Karpas-422 (cell line): ENCODE data around the gene CERS1. TPM values are rescaled to one million over a fixed set of nuclear protein-coding genes. Genes with fewer than 3 reads are reported as not detected.
"Not testable (repeated sequence)": the region's sequence is repeated elsewhere in the genome, so short reads cannot be mapped to it uniquely, and the experiment has no call there.

Source experiments
- DNase-seq: peaks from one replicate; pipeline ENCODE4 v3.0.0-alpha.2; 2015
- H2AFZ ChIP-seq: fragments of 200-600 bp; sonication (generic); 2 replicates; pipeline ENCODE4 v1.6.1; 2014; ENCODE audit warnings: antibody characterized with exemption, low read length, mixed read lengths
- H3K27ac ChIP-seq: fragments of 200-600 bp; sonication (generic); 2 replicates; pipeline ENCODE4 v1.5.1; 2014; ENCODE audit warnings: mild to moderate bottlenecking, low read length, moderate library complexity
- H3K27me3 ChIP-seq: fragments of 200-600 bp; sonication (generic); 2 replicates; pipeline ENCODE4 v1.6.1; 2014; ENCODE audit warnings: low read length, mixed read lengths
- H3K36me3 ChIP-seq: fragments of 200-600 bp; sonication (generic); 2 replicates; pipeline ENCODE4 v1.6.1; 2014; ENCODE audit warnings: low read length, mixed read lengths; ENCODE audit not compliant: insufficient read depth
- H3K4me1 ChIP-seq: fragments of 200-600 bp; sonication (generic); 2 replicates; pipeline ENCODE4 v1.6.1; 2014; ENCODE audit warnings: mild to moderate bottlenecking, low read length, mixed read lengths
- H3K4me2 ChIP-seq: fragments of 200-600 bp; sonication (generic); 2 replicates; pipeline ENCODE4 v1.6.1; 2014; ENCODE audit warnings: low read length, low read depth, mild to moderate bottlenecking; ENCODE audit not compliant: poor library complexity, severe bottlenecking
- H3K4me3 ChIP-seq: fragments of 200-600 bp; sonication (generic); 2 replicates; pipeline ENCODE4 v1.5.1; 2014; ENCODE audit warnings: mild to moderate bottlenecking, antibody characterized with exemption, low read length, mixed read lengths
- H3K79me2 ChIP-seq: fragments of 200-600 bp; sonication (generic); 2 replicates; pipeline ENCODE4 v1.6.1; 2014; ENCODE audit warnings: mild to moderate bottlenecking, low read length, mixed read lengths
- H3K9ac ChIP-seq: fragments of 200-600 bp; sonication (generic); 2 replicates; pipeline ENCODE4 v1.6.0; 2014; ENCODE audit warnings: low read length
- H3K9me2 ChIP-seq: fragments of 200-600 bp; sonication (generic), shearing (Covaris generic); replicated peaks from 2 replicates; pipeline ENCODE4 v1.6.0; 2014; ENCODE audit warnings: mild to moderate bottlenecking, low read length, moderate library complexity; ENCODE audit not compliant: insufficient read depth
- H3K9me3 ChIP-seq: fragments of 300-700, 200-600 bp; sonication (generic); 2 replicates; pipeline ENCODE4 v1.6.1; 2014; ENCODE audit warnings: low read length, mixed read lengths
- H4K20me1 ChIP-seq: fragments of 200-600 bp; sonication (generic); 2 replicates; pipeline ENCODE4 v1.6.1; 2014; ENCODE audit warnings: mild to moderate bottlenecking, antibody characterized with exemption, low read length, low read depth; ENCODE audit not compliant: insufficient read depth
- total RNA-seq: library from RNA; depleted of rRNA; stranded (reverse); fragments of >200 nt; shearing (Covaris generic); gene quantifications from 2 replicates; pipeline ENCODE4 v1.2.3, GENCODE V29; 2014; ENCODE audit warnings: low replicate concordance

CERS1 gene
- total RNA-seq, 1 experiment from 2014 or later: not detected

- no peak for DNase-seq
- H3K79me2 ChIP-seq: no peaks in the 10 kb centered on the region
- H3K9me3 ChIP-seq: no peaks in the 10 kb centered on the region
- no peak overlapping the region for H3K9ac ChIP-seq
- no peak overlapping the region for H3K4me3 ChIP-seq
- H3K27me3 ChIP-seq: no peaks in the 10 kb centered on the region
- no peaks in the 10 kb centered on the region for H3K36me3 ChIP-seq
- H2AFZ ChIP-seq: no peak overlapping the region
- no peaks in the 10 kb centered on the region for H3K9me2 ChIP-seq
- no peak overlapping the region for H3K4me2 ChIP-seq
- H3K4me1 ChIP-seq: no peaks in the 10 kb centered on the region
- H4K20me1 ChIP-seq: no peaks in the 10 kb centered on the region
- H3K27ac ChIP-seq: no peak overlapping the region
Observed at GRCh38 chr19:18904334-18905057, 8.5 kb upstream of the CERS1 start.

GRCh38 chr19:18903156-18904037, 7.4 kb upstream of the CERS1 start:
- Histone ChIP-seq H3K27ac (no peak overlapping the region), H3K36me3 (no peaks in the 10 kb centered on the region), H3K4me3 (no peak overlapping the region), H3K4me1 (no peaks in the 10 kb centered on the region), H2AFZ (no peak overlapping the region), H3K9me3 (no peaks in the 10 kb centered on the region), H3K9me2 (no peaks in the 10 kb centered on the region), H4K20me1 (no peaks in the 10 kb centered on the region), H3K4me2 (no peak overlapping the region), H3K79me2 (no peaks in the 10 kb centered on the region), H3K9ac (no peak overlapping the region), H3K27me3 (no peaks in the 10 kb centered on the region)
- no peak for DNase-seq

GRCh38 chr19:18902519-18902918, 6.6 kb upstream of the CERS1 start:
- not testable (repeated sequence) for H3K27ac ChIP-seq, H3K9me3 ChIP-seq, H3K36me3 ChIP-seq, H3K4me2 ChIP-seq, H3K27me3 ChIP-seq, H2AFZ ChIP-seq, H3K9me2 ChIP-seq, DNase-seq, H3K4me3 ChIP-seq, H4K20me1 ChIP-seq, H3K79me2 ChIP-seq, H3K9ac ChIP-seq, H3K4me1 ChIP-seq

- H3K9me2 ChIP-seq: no peaks in the 10 kb centered on the region
- H3K9me3 ChIP-seq: no peaks in the 10 kb centered on the region
- H3K4me2 ChIP-seq: no peak overlapping the region
- no peak overlapping the region for H2AFZ ChIP-seq
- no peaks in the 10 kb centered on the region for H3K79me2 ChIP-seq
- DNase-seq: no peak
- H3K27ac ChIP-seq: no peak overlapping the region
- H3K36me3 ChIP-seq: no peaks in the 10 kb centered on the region
- no peaks in the 10 kb centered on the region for H3K27me3 ChIP-seq
- H3K4me1 ChIP-seq: no peaks in the 10 kb centered on the region
- H3K4me3 ChIP-seq: no peak overlapping the region
- no peaks in the 10 kb centered on the region for H4K20me1 ChIP-seq
- no peak overlapping the region for H3K9ac ChIP-seq
Observed at GRCh38 chr19:18901491-18901890, 5.5 kb upstream of the CERS1 start.

- no peaks in the 10 kb centered on the region for H3K27me3 ChIP-seq
- no peaks in the 10 kb centered on the region for H3K9me3 ChIP-seq
- no peak for DNase-seq
- H3K9me2 ChIP-seq: no peaks in the 10 kb centered on the region
- no peaks in the 10 kb centered on the region for H4K20me1 ChIP-seq
- H3K9ac ChIP-seq: no peak overlapping the region
- no peak overlapping the region for H3K4me3 ChIP-seq
- H3K79me2 ChIP-seq: no peaks in the 10 kb centered on the region
- H2AFZ ChIP-seq: no peak overlapping the region
- no peak overlapping the region for H3K27ac ChIP-seq
- no peaks in the 10 kb centered on the region for H3K36me3 ChIP-seq
- H3K4me1 ChIP-seq: no peaks in the 10 kb centered on the region
- no peak overlapping the region for H3K4me2 ChIP-seq
Observed at GRCh38 chr19:18900700-18901481, 4.9 kb upstream of the CERS1 start.

GRCh38 chr19:18899624-18900560, 3.9 kb upstream of the CERS1 start:
- no peak overlapping the region for H3K4me3 ChIP-seq
- H3K36me3 ChIP-seq: no peaks in the 10 kb centered on the region
- H2AFZ ChIP-seq: no peak overlapping the region
- DNase-seq: no peak
- H3K9me2 ChIP-seq: no peaks in the 10 kb centered on the region
- no peaks in the 10 kb centered on the region for H3K4me1 ChIP-seq
- H3K79me2 ChIP-seq: no peaks in the 10 kb centered on the region
- H3K9ac ChIP-seq: no peak overlapping the region
- H4K20me1 ChIP-seq: no peaks in the 10 kb centered on the region
- H3K4me2 ChIP-seq: no peak overlapping the region
- no peak overlapping the region for H3K27ac ChIP-seq
- H3K27me3 ChIP-seq: no peaks in the 10 kb centered on the region
- H3K9me3 ChIP-seq: no peaks in the 10 kb centered on the region

GRCh38 chr19:18898607-18899408, 2.9 kb upstream of the CERS1 start:
- H3K9me3 ChIP-seq: no peaks in the 10 kb centered on the region
- no peaks in the 10 kb centered on the region for H3K27me3 ChIP-seq
- no peaks in the 10 kb centered on the region for H3K36me3 ChIP-seq
- H3K4me3 ChIP-seq: no peak overlapping the region
- no peak for DNase-seq
- H3K9ac ChIP-seq: no peak overlapping the region
- H3K4me1 ChIP-seq: no peaks in the 10 kb centered on the region
- no peak overlapping the region for H3K4me2 ChIP-seq
- no peak overlapping the region for H3K27ac ChIP-seq
- H2AFZ ChIP-seq: no peak overlapping the region
- H3K79me2 ChIP-seq: no peaks in the 10 kb centered on the region
- H4K20me1 ChIP-seq: no peaks in the 10 kb centered on the region
- H3K9me2 ChIP-seq: no peaks in the 10 kb centered on the region
